Smooth muscle cell (in vitro differentiated cells): Measurements from ENCODE around the gene RTEL1. TPM values are rescaled to one million over a fixed set of nuclear protein-coding genes. Genes with fewer than 3 reads are reported as not detected.

Experiments
- DNase-seq: peaks from one replicate; lab custom pipeline; 2025; ENCODE audit not compliant: unreplicated experiment; lab: John Stamatoyannopoulos, UW
- H2AFZ ChIP-seq: fragments of 200-600 bp; sonication (generic); 2 replicates; pipeline ENCODE4 v1.6.0; 2016; ENCODE audit warnings: antibody characterized with exemption, low read depth, mild to moderate bottlenecking
- H3F3A ChIP-seq: fragments of 200-600 bp; sonication (generic); 2 replicates; pipeline ENCODE4 v1.6.0; 2017; ENCODE audit warnings: antibody characterized with exemption, low read depth
- H3K27ac ChIP-seq: fragments of 200-600 bp; sonication (generic); 2 replicates; pipeline ENCODE4 v1.5.1; 2016; ENCODE audit warnings: low read depth, mild to moderate bottlenecking
- H3K27me3 ChIP-seq: fragments of 200-600 bp; sonication (generic); 2 replicates; pipeline ENCODE4 v1.6.1; 2016; ENCODE audit warnings: low read depth, mild to moderate bottlenecking
- H3K36me3 ChIP-seq: fragments of 200-600 bp; sonication (generic); 2 replicates; pipeline ENCODE4 v1.5.1; 2016; ENCODE audit warnings: low read depth
- H3K4me1 ChIP-seq: fragments of 200-600 bp; sonication (generic); 2 replicates; pipeline ENCODE4 v1.5.1; 2016; ENCODE audit warnings: low read depth
- H3K4me2 ChIP-seq: fragments of 200-600 bp; sonication (generic); 2 replicates; pipeline ENCODE4 v1.6.0; 2016; ENCODE audit warnings: mild to moderate bottlenecking
- H3K4me3 ChIP-seq: fragments of 200-600 bp; sonication (generic); 2 replicates; pipeline ENCODE4 v1.5.1; 2016; ENCODE audit warnings: mild to moderate bottlenecking
- H3K79me2 ChIP-seq: fragments of 200-600 bp; sonication (generic); 2 replicates; pipeline ENCODE4 v1.6.0; 2016; ENCODE audit warnings: low read depth, mild to moderate bottlenecking
- H3K9ac ChIP-seq: fragments of 200-600 bp; sonication (generic); 2 replicates; pipeline ENCODE4 v1.6.0; 2016; ENCODE audit warnings: low read depth
- H3K9me3 ChIP-seq: fragments of 200-600 bp; sonication (generic); replicated peaks from 2 replicates; pipeline ENCODE4 v1.5.1; 2016; ENCODE audit warnings: low read depth
- H4K20me1 ChIP-seq: fragments of 200-600 bp; sonication (generic); 2 replicates; pipeline ENCODE4 v1.6.0; 2016; ENCODE audit warnings: low read depth
- CTCF ChIP-seq: fragments of 200-600 bp; sonication (generic); IDR thresholded peaks from 2 replicates; pipeline ENCODE4 v1.5.1; 2017; ENCODE audit warnings: borderline replicate concordance, mild to moderate bottlenecking, antibody characterized with exemption; ENCODE audit not compliant: insufficient read depth, poor library complexity, severe bottlenecking
- WGBS: methylation state at CpG from one replicate; pipeline ENCODE4 v1.1.7; 2016; ENCODE audit warnings: low lambda C conversion rate; 5-methylcytosine and 5-hydroxymethylcytosine counted together
- polyA plus RNA-seq: library from polyadenylated mRNA; unstranded; fragments of >200 nt; fragmentation: Nextera tagmentation; extraction: Ambion mirVana; gene quantifications from 2 replicates; pipeline ENCODE4 v1.2.1, GENCODE V29; 2016
- total RNA-seq: library from RNA; depleted of rRNA; stranded (reverse); fragments of >200 nt; gene quantifications from 2 replicates; pipeline ENCODE4 v1.2.3, GENCODE V29; 2014

RTEL1 gene
- total and polyA plus RNA-seq, 2 experiments from 2014 or later = 10.4 to 14.2 TPM

- H3K9ac ChIP-seq = no peak overlapping the region
These were observed 51.0 kb downstream of the RTEL1 start for GRCh38 chr20:63709149-63709527.

DNA sequence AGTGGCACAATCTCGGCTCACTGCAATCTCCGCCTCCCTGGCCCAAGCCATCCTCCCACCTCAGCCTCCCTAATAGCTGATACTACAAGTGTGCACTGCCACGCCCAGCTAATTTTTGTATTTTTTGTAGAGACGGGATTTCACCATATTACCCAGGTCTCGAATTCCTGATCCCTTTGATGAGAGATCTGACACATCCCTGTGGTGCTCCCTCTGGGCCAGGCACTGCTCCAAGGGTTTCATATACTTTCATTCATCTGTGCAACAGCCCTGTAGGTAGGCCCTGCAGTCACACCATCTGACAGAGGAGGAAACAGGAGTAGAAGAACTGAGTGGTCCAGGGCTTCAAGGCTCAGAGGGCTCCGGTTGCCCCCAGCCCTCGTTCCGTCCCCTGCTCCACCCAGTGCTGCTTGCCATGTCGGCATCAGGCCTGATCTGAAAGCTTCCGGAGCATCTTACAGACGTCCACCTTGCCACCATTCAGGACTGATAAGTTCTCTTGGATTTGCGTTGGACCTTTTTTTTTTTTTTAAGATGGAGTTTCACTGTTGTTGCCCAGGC lies 53.1 kb downstream of the RTEL1 start:
- no peaks in the 10 kb centered on the region for H3K27me3 ChIP-seq
- H3K4me2 ChIP-seq = no peak overlapping the region
- peaks cover 93% of the 10 kb centered on the region for H3K79me2 ChIP-seq
- DNase-seq = no peak
- H3K4me3 ChIP-seq = no peak overlapping the region
- no peak for TF ChIP-seq CTCF
- no peak overlapping the region for H2AFZ ChIP-seq
- H4K20me1 ChIP-seq = peaks cover 11% of the 10 kb centered on the region
- peaks cover 26% of the 10 kb centered on the region for H3K36me3 ChIP-seq
- 89% methylated on average over 12 of the region's 12 CpGs for WGBS
- peaks cover 9% of the 10 kb centered on the region for H3K9me3 ChIP-seq
- no peaks in the 10 kb centered on the region for H3F3A ChIP-seq
- no peak overlapping the region for H3K9ac ChIP-seq
- peaks cover 14% of the 10 kb centered on the region for H3K4me1 ChIP-seq
- no peak overlapping the region for H3K27ac ChIP-seq

More at GRCh38 chr20:63709149-63709527, 51.0 kb downstream of the RTEL1 start:
- H4K20me1 ChIP-seq = peaks cover 11% of the 10 kb centered on the region
- no peaks in the 10 kb centered on the region for H3K27me3 ChIP-seq
- peak overlapping the region; percentile 99 for H3K4me2 ChIP-seq
- peaks cover 14% of the 10 kb centered on the region for H3K4me1 ChIP-seq
- H3K4me3 ChIP-seq = no peak overlapping the region
- H3K27ac ChIP-seq = no peak overlapping the region
- no peak for DNase-seq
- peaks cover 9% of the 10 kb centered on the region for H3K9me3 ChIP-seq
- no peak overlapping the region for H2AFZ ChIP-seq
- no peaks in the 10 kb centered on the region for H3F3A ChIP-seq
- peaks cover 79% of the 10 kb centered on the region for H3K79me2 ChIP-seq
- peaks cover 17% of the 10 kb centered on the region for H3K36me3 ChIP-seq
- TF ChIP-seq CTCF = no peak
- 97% methylated on average over 17 of the region's 17 CpGs for WGBS

DNA sequence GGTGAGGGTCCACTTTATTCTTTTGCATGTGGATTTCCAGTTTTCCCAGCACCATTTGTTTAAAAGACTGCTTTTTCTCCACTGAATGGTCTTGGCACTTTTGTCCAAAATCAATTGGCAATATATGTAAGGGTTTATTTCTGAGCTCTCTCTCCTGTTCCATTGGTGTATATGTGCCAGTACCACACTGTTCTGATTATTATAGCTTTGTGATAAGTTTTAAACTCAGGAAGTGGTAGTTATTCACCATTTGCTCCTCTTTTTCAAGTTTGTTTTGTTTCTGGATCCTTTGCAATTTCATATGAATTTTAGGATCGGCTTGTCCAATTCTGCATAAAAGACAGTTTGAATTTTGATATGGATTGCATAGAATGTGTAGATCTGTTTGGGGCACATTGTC lies 54.1 kb downstream of the RTEL1 start:
- Histone ChIP-seq H3K79me2 (peaks cover 91% of the 10 kb centered on the region), H3K27ac (no peak overlapping the region), H2AFZ (no peak overlapping the region), H3K9ac (no peak overlapping the region), H4K20me1 (peaks cover 11% of the 10 kb centered on the region), H3K27me3 (no peaks in the 10 kb centered on the region), H3K4me2 (no peak overlapping the region), H3K4me1 (peaks cover 8% of the 10 kb centered on the region), H3F3A (no peaks in the 10 kb centered on the region), H3K9me3 (peaks cover 9% of the 10 kb centered on the region), H3K4me3 (no peak overlapping the region), H3K36me3 (peaks cover 26% of the 10 kb centered on the region)
- no peak for TF ChIP-seq CTCF
- WGBS = 100% methylated on average over 1 of the region's 1 CpG
- no peak for DNase-seq

- peaks cover 92% of the 10 kb centered on the region for H3K79me2 ChIP-seq
- peaks cover 9% of the 10 kb centered on the region for H3K9me3 ChIP-seq
- 98% methylated on average over 5 of the region's 5 CpGs for WGBS
- no peak overlapping the region for H3K4me3 ChIP-seq
- DNase-seq = no peak
- H3K27me3 ChIP-seq = no peaks in the 10 kb centered on the region
- H3F3A ChIP-seq = no peaks in the 10 kb centered on the region
- no peaks in the 10 kb centered on the region for H3K4me1 ChIP-seq
- no peak overlapping the region for H3K4me2 ChIP-seq
- no peak overlapping the region for H2AFZ ChIP-seq
- H4K20me1 ChIP-seq = no peaks in the 10 kb centered on the region
- peaks cover 37% of the 10 kb centered on the region for H3K36me3 ChIP-seq
- no peak for TF ChIP-seq CTCF
- H3K27ac ChIP-seq = no peak overlapping the region
- no peak overlapping the region for H3K9ac ChIP-seq
These were observed 56.7 kb downstream of the RTEL1 start for GRCh38 chr20:63714858-63715257.
